ENCODE data around the gene MTHFR.

Gene MTHFR

DNA sequence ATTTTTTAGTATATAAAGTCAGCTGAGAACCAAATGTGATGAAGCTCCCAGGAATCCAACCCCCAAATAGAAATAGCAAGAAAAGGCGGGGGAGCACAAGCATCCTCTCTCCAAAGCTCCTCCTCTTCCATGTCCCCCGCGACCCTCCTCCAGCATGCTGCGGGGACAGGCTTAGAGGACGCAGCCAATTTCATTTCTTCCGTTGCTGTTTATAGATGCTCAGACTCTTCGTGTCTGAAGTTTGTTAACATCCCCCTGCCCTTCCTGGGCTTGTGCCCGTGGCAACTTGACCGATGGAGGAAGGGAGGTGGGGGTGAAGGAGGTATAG lies 42.6 kb upstream of the MTHFR start:
- TF ChIP-seq, protein P1, sequence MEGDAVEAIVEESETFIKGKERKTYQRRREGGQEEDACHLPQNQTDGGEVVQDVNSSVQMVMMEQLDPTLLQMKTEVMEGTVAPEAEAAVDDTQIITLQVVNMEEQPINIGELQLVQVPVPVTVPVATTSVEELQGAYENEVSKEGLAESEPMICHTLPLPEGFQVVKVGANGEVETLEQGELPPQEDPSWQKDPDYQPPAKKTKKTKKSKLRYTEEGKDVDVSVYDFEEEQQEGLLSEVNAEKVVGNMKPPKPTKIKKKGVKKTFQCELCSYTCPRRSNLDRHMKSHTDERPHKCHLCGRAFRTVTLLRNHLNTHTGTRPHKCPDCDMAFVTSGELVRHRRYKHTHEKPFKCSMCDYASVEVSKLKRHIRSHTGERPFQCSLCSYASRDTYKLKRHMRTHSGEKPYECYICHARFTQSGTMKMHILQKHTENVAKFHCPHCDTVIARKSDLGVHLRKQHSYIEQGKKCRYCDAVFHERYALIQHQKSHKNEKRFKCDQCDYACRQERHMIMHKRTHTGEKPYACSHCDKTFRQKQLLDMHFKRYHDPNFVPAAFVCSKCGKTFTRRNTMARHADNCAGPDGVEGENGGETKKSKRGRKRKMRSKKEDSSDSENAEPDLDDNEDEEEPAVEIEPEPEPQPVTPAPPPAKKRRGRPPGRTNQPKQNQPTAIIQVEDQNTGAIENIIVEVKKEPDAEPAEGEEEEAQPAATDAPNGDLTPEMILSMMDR (IDR thresholded peaks at IDR 0.05; ENCODE audit: insufficient read depth, low read length, poor library complexity, severe bottlenecking), result no peak
- DNase-seq (ENCODE audit: extremely low read depth, insufficient read length), result no peak
- H3K27me3 ChIP-seq (replicated peaks; ENCODE audit: control insufficient read depth, insufficient read depth, low read length), result no peaks in the 10 kb centered on the region

DNA sequence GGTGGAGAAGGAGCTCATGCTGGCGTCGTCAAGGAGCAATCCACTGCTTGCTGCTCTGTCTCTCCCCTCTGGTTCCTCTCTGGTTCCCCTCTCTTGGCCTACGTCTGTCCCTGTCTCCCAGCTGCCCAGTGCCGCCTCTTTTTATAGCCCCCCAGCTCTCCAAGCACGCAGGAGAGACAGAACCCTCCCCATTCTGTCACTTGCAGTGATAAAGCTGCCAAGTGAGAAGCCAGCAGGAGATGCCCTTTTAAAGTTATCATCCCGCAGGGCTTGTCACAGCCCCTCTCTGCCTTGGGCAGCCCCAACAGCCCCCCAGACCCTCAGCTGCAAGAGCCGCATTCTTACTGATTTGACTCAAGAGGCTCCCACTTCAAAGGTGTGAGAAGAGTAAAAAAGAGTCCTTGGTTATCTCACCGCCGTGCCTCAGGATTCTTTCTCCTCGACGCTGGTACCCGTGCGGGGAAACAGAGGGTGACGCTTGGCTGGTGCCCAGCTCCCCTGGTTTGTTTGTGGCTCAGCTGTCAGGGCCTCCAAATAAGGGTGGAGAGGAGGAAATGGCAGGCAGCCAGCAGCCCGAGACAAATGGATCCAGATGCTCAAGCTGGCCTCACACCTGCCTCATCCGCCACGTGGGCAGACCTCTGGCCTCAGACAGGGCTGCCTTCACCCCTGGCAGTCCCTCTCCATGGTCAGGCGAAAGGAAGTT lies 42.1 kb upstream of the MTHFR start, which contains the start of gene NPPA:
TSS of gene NPPA (minus strand) at position 117 of the 706 bp plus-strand sequence. CDS start at position 18, 99 bp downstream.
- DNase-seq (ENCODE audit: extremely low read depth, insufficient read length), result no peak
- no peaks in the 10 kb centered on the region for H3K27me3 ChIP-seq (replicated peaks; ENCODE audit: control insufficient read depth, insufficient read depth, low read length)
- TF ChIP-seq, protein P1 (IDR thresholded peaks at IDR 0.05; ENCODE audit: insufficient read depth, low read length, poor library complexity, severe bottlenecking), result no peak
- peaks cover 7% of the 10 kb centered on the region for H3K36me3 ChIP-seq (ENCODE audit: control insufficient read depth, insufficient read depth, low read length)
- no peak within 1 kb of the TSS for H3K4me3 ChIP-seq (replicated peaks; ENCODE audit: low read depth, low read length)

More for the DNA sequence above, 42.6 kb upstream of the MTHFR start:
- Histone ChIP-seq H3K36me3 (ENCODE audit: control insufficient read depth, insufficient read depth, low read length) (peaks cover 7% of the 10 kb centered on the region), H3K4me3 (replicated peaks; ENCODE audit: low read depth, low read length) (no peak overlapping the region)

- DNase-seq (ENCODE audit: extremely low read depth, insufficient read length), result no peak
- Histone ChIP-seq H3K27me3 (replicated peaks; ENCODE audit: control insufficient read depth, insufficient read depth, low read length) (no peaks in the 10 kb centered on the region), H3K36me3 (ENCODE audit: control insufficient read depth, insufficient read depth, low read length) (peaks cover 16% of the 10 kb centered on the region), H3K4me3 (replicated peaks; ENCODE audit: low read depth, low read length) (no peak overlapping the region)
- TF ChIP-seq, protein P1 (IDR thresholded peaks at IDR 0.05; ENCODE audit: insufficient read depth, low read length, poor library complexity, severe bottlenecking), result no peak
Observed at GRCh38 chr1:11845641-11846335, 40.0 kb upstream of the MTHFR start.

DNA sequence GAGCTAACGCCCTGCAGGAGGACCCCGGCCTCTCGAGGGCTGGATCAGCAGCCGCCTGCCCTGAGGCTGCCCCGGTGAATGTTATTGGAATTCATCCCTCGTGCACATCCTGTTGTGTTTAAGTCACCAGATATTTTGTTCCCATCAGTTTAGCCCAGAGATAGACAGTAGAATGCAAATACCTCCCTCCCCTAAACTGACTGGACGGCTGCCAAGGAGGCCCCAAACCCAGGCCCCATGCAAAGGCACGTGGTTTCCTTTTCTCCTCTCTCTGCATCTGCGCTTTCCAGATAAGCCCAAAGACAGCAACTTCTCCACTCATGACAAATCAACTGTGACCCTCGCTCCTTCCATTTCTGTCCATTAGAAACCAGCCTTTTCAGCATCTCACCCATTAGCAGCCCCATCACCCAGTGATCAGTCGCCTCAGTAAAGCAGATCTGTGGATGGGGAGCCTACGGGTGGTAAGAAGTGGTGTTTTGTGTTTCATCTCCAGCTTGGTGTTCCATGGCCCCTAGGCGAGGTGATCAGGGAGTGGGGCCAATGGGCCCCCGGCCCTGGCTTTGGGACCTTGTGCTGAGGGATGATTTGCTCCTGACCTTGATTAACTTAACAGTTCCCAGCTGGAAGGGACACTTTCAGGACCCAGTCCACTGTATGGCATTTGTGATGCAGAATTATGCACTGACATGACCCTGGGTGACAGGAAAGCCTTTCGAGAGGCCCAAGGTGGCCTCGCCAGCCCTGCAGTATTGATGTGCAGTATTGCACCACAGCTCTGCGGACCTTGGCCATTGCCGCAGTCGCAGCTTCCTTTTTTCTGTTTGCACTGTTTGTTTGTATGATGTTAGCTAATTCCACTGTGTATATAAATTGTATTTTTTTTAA lies 36.6 kb upstream of the MTHFR start:
- Histone ChIP-seq H3K27me3 (replicated peaks; ENCODE audit: control insufficient read depth, insufficient read depth, low read length) (no peaks in the 10 kb centered on the region), H3K36me3 (ENCODE audit: control insufficient read depth, insufficient read depth, low read length) (peaks cover 39% of the 10 kb centered on the region), H3K4me3 (replicated peaks; ENCODE audit: low read depth, low read length) (no peak overlapping the region)
- TF ChIP-seq, protein P1 (IDR thresholded peaks at IDR 0.05; ENCODE audit: insufficient read depth, low read length, poor library complexity, severe bottlenecking), result no peak
- DNase-seq (ENCODE audit: extremely low read depth, insufficient read length), result no peak

DNA sequence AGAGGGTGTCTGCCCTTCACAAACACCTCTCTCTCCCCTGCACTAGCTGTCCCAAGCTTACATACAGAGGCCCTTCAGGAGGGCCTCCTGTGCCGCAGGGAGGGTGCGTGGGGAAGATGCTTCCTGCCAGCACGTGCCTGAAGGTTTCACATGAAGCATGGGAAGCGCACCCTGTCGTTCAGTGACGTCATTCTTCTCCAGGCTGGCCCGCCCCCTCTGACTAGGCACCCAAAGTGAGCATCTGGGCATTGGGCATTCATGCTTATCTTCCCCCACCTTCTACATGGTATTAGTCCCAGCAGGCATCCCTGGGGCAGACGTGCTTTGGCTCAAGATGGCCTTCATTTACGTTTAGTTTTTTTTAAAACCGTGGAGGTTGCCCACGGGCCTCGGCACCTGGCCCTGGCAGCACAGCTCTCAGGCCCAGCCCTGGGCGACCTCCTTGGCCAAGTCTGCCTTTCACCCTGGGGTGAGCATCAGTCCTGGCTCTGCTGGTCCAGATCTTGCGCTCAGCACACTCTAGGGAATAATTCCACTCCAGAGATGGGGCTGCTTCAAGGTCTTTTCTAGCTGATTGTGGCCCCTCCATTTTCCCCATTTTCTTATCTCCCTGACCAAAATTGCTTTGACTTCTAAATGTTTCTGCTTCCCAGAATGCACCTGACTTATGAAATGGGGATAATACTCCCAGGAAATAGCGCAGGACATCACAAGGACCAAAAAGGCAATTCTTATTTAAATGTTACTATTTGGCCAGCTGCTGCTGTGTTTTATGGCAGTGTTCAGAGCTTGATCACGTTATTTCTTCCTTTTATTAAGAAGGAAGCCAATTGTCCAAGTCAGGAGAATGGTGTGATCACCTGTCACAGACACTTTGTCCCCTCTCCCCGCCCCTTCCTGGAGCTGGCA lies 35.7 kb upstream of the MTHFR start:
- no peaks in the 10 kb centered on the region for H3K27me3 ChIP-seq (replicated peaks; ENCODE audit: control insufficient read depth, insufficient read depth, low read length)
- no peak overlapping the region for H3K4me3 ChIP-seq (replicated peaks; ENCODE audit: low read depth, low read length)
- peaks cover 40% of the 10 kb centered on the region for H3K36me3 ChIP-seq (ENCODE audit: control insufficient read depth, insufficient read depth, low read length)
- TF ChIP-seq, protein P1 (IDR thresholded peaks at IDR 0.05; ENCODE audit: insufficient read depth, low read length, poor library complexity, severe bottlenecking), result no peak
- no peak for DNase-seq (ENCODE audit: extremely low read depth, insufficient read length)

All from GM06990 (cell line).